Activated T-cell treated with anti-CD3 and anti-CD28 coated beads, Interleukin-2, amount 50 U/mL, for 4 hours (primary cell): Measurements from ENCODE around the gene SDE2. TPM values are rescaled to one million over a fixed set of nuclear protein-coding genes. Genes with fewer than 3 reads are reported as not detected.
"Not testable (repeated sequence)": the region's sequence is repeated elsewhere in the genome, so short reads cannot be mapped to it uniquely, and the experiment has no call there.

Experiments
- ATAC-seq, 2 donors: fragments of 200-7000 bp; cut with Tn5 transposase; one replicate each; pipeline ENCODE4 v1.10.0; 2021
- DNase-seq: peaks from one replicate; pipeline ENCODE4 v3.0.0-alpha.2; 2020
- H3K27me3 Mint-ChIP-seq: one replicate; pipeline ENCODE4 v1.8.0; 2021; ENCODE audit warnings: low read depth, mixed read lengths
- H3K36me3 Mint-ChIP-seq: one replicate; pipeline ENCODE4 v1.8.0; 2022; ENCODE audit warnings: mixed read lengths; ENCODE audit not compliant: insufficient read depth
- H3K4me1 Mint-ChIP-seq: one replicate; pipeline ENCODE4 v1.8.0; 2021; ENCODE audit warnings: low read depth, mixed read lengths
- H3K4me3 Mint-ChIP-seq: one replicate; pipeline ENCODE4 v1.8.0; 2021; ENCODE audit warnings: mild to moderate bottlenecking, moderate library complexity, mixed read lengths
- H3K9me3 Mint-ChIP-seq: one replicate; pipeline ENCODE4 v1.8.0; 2021; ENCODE audit warnings: mixed read lengths
- total RNA-seq, 3 donors: library from RNA; stranded (reverse); gene quantifications; one replicate each; pipeline ENCODE4 v1.2.1, GENCODE V29; 2021

The SDE2 gene
- total RNA-seq, 3 donors from 2014 or later, result 27.3 to 28.8 (median 28.5) TPM

DNA sequence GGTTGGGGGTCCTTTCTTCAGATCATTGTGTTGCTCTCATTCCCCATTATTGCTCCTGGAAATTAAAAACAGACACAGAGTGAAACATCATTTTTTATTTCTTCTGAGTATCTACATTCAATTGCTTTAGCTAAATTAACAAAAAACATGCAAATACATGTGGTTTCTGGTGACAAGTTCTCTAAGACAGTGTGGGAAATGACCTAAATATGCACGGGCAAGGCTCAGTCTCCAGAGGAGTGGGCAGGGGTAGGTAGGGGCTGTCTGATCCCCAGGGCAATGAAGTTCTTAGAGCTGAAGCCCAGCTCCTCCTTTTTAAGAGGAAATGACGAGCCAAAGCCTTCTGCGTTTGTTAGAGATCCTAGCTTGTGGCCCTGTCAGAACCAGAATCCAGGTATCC is 62.6 kb downstream of the SDE2 start:
- H3K36me3 Mint-ChIP-seq, result no peaks in the 10 kb centered on the region
- ATAC-seq (no peak), DNase-seq (no peak)
- H3K4me1 Mint-ChIP-seq, result no peaks in the 10 kb centered on the region
- no peaks in the 10 kb centered on the region for H3K9me3 Mint-ChIP-seq
- H3K27me3 Mint-ChIP-seq, result peaks cover 3% of the 10 kb centered on the region
- no peak overlapping the region for H3K4me3 Mint-ChIP-seq

- H3K4me3 Mint-ChIP-seq, H3K9me3 Mint-ChIP-seq, DNase-seq, H3K27me3 Mint-ChIP-seq, ATAC-seq, H3K36me3 Mint-ChIP-seq, H3K4me1 Mint-ChIP-seq: not testable (repeated sequence)
These were observed 63.1 kb downstream of the SDE2 start for GRCh38 chr1:225936086-225936485.

- DNase-seq (no peak), ATAC-seq (no peak)
- Mint-ChIP-seq H3K9me3 (no peaks in the 10 kb centered on the region), H3K36me3 (no peaks in the 10 kb centered on the region), H3K4me3 (no peak overlapping the region), H3K27me3 (no peaks in the 10 kb centered on the region), H3K4me1 (no peaks in the 10 kb centered on the region)
These were observed 64.4 kb downstream of the SDE2 start for GRCh38 chr1:225934711-225935110.

GRCh38 chr1:225933072-225933471 is 66.1 kb downstream of the SDE2 start:
- Mint-ChIP-seq H3K9me3 (no peaks in the 10 kb centered on the region), H3K4me3 (no peak overlapping the region), H3K4me1 (peaks cover 13% of the 10 kb centered on the region), H3K27me3 (no peaks in the 10 kb centered on the region), H3K36me3 (no peaks in the 10 kb centered on the region)
- no peak for ATAC-seq
- no peak for DNase-seq

Other genes starting within 250 kb of the SDE2 start
- 100 to 1,000 TPM; 261 to 287 (median 273) TPM for gene SRP9, start 221.5 kb downstream of the SDE2 start, total RNA-seq
- 1 to 10 TPM; 1.8 to 2.2 (median 1.9) TPM for gene EPHX1, start 189.2 kb downstream of the SDE2 start, total RNA-seq
- gene TMEM63A, start 117.0 kb downstream of the SDE2 start, total RNA-seq, result 10 to 100 TPM in 1 of 3 donors, 1 to 10 TPM in 2; 7.1 to 13.5 (median 9.1) TPM
- gene LEFTY1, start 110.2 kb downstream of the SDE2 start, total RNA-seq, result under 1 TPM in 1 of 3 donors, not detected in 2; 0.22 TPM
- gene PYCR2, start 75.1 kb downstream of the SDE2 start, total RNA-seq, result 100 to 1,000 TPM; 156 to 161 (median 158) TPM
- gene LEFTY2, start 58.1 kb downstream of the SDE2 start, total RNA-seq, result not detected
- 100 to 1,000 TPM; 328 to 367 (median 332) TPM for gene H3-3A, start 63.4 kb upstream of the SDE2 start, total RNA-seq
- 10 to 100 TPM; 20.9 to 24.4 (median 23.9) TPM for gene ACBD3, start 187.4 kb upstream of the SDE2 start, total RNA-seq
- gene MIXL1, start 224.3 kb upstream of the SDE2 start, total RNA-seq, result not detected